HCT116 (cell line): ENCODE data around the gene EDN2. TPM values are rescaled to one million over a fixed set of nuclear protein-coding genes. Genes with fewer than 3 reads are reported as not detected.

Source experiments
- ATAC-seq: fragments of 200-7000 bp; cut with Tn5 transposase; 2 replicates; pipeline ENCODE4 v1.9.1; 2020; ENCODE audit warnings: mild to moderate bottlenecking, moderate library complexity
- BruUV-seq: library from RNA; stranded (reverse); fragments of 400-500 nt; replicated peaks from 2 replicates; lab custom pipeline; 2021; lab: Mats Ljungman, UMichigan
- CTCF ChIA-PET: fragments of 300-600 bp; sonication (Branson Sonifier 250); formaldehyde crosslinking; loops from one replicate; lab custom pipeline; 2021; ENCODE audit warnings: antibody characterized with exemption; lab: Charles Lee
- POLR2A ChIA-PET: fragments of 300-600, 350-600 bp; sonication (Branson Sonifier 250); formaldehyde crosslinking; loops from one replicate; lab custom pipeline; 2021; ENCODE audit warnings: antibody characterized with exemption; lab: Charles Lee
- RAD21 ChIA-PET, 2 experiments: fragments of 300-600 bp; sonication (Branson Sonifier 250); formaldehyde crosslinking; loops; one replicate each; lab custom pipeline; 2023; ENCODE audit warnings: low total read pairs in 2 of 2; ENCODE audit not compliant: uncharacterized antibody in 2 of 2, unreplicated experiment in 2 of 2, low non-redundant PET in 1 of 2; lab: Charles Lee
- DNase-seq: peaks from one replicate; pipeline ENCODE4 v3.0.0-alpha.2; 2010; ENCODE audit warnings: low read depth, low spot score
- H2AFZ ChIP-seq: fragments of 200-600 bp; shearing (Covaris generic), sonication (generic); 2 replicates; pipeline ENCODE4 v1.6.1; 2017; ENCODE audit warnings: low read depth, mixed run types, mixed read lengths, antibody characterized with exemption, low read length; ENCODE audit not compliant: poor library complexity, severe bottlenecking
- H3K27ac ChIP-seq: 2 replicates; pipeline ENCODE4 v1.5.1; 2012; ENCODE audit warnings: low read depth, low read length
- H3K27me3 ChIP-seq: fragments of 200-600 bp; sonication (generic); 2 replicates; pipeline ENCODE4 v1.6.1; 2016; ENCODE audit warnings: mixed run types, low read length, mixed read lengths; ENCODE audit not compliant: insufficient read depth
- H3K36me3 ChIP-seq, 2 experiments: fragments of 200-500 bp in 1 of 2; fragments of 200-600 bp in 1 of 2; sonication (Bioruptor generic) in 1 of 2; sonication (generic) in 1 of 2; 2 replicates each; pipeline versions ENCODE4 v1.5.1 to v1.6.1; 2014 to 2016; ENCODE audit warnings: low read length in 2 of 2, inconsistent platforms in 1 of 2, mixed read lengths in 1 of 2, mixed run types in 1 of 2; ENCODE audit not compliant: insufficient read depth in 2 of 2, control insufficient read depth in 1 of 2
- H3K4me1 ChIP-seq, 2 experiments: fragments of 200-600 bp in 1 of 2; sonication (generic) in 1 of 2; 2 replicates each; pipeline versions ENCODE4 v1.5.1 to v1.6.1; 2012 to 2017; ENCODE audit warnings: low read length in 2 of 2, inconsistent platforms in 1 of 2, mild to moderate bottlenecking in 1 of 2, mixed read lengths in 1 of 2, mixed run types in 1 of 2, moderate library complexity in 1 of 2; ENCODE audit not compliant: insufficient read depth in 2 of 2, control insufficient read depth in 1 of 2
- H3K4me2 ChIP-seq: fragments of 200-600 bp; sonication (generic); 2 replicates; pipeline ENCODE4 v1.6.1; 2017; ENCODE audit warnings: mixed run types, low read length, mixed read lengths
- H3K4me3 ChIP-seq, 2 experiments: fragments of 200-600 bp in 1 of 2; sonication (generic) in 1 of 2; replicated peaks in 1 of 2; 2 replicates each; pipeline ENCODE4 v1.5.1; 2011 to 2016; ENCODE audit warnings: low read length in 2 of 2, control low read depth in 1 of 2, low read depth in 1 of 2, mild to moderate bottlenecking in 1 of 2, mixed read lengths in 1 of 2, mixed run types in 1 of 2
- H3K79me2 ChIP-seq: fragments of 200-600 bp; sonication (generic); 2 replicates; pipeline ENCODE4 v1.6.1; 2017; ENCODE audit warnings: mild to moderate bottlenecking, mixed run types, low read length, moderate library complexity, mixed read lengths; ENCODE audit not compliant: insufficient read depth
- H3K9ac ChIP-seq: fragments of 200-600 bp; sonication (generic); 2 replicates; pipeline ENCODE4 v1.6.1; 2016; ENCODE audit warnings: low read length, mixed read lengths
- H3K9me2 ChIP-seq: fragments of 200-600 bp; sonication (generic), shearing (Covaris generic); 2 replicates; pipeline ENCODE4 v1.6.1; 2017; ENCODE audit warnings: mixed run types, mild to moderate bottlenecking, moderate library complexity; ENCODE audit not compliant: insufficient read depth
- H3K9me3 ChIP-seq, 2 experiments: fragments of 200-500 bp in 1 of 2; fragments of 200-600 bp in 1 of 2; sonication (Bioruptor generic) in 1 of 2; sonication (generic) in 1 of 2; 2 replicates each; pipeline ENCODE4 v1.6.1; 2014 to 2017; ENCODE audit warnings: low read length in 2 of 2, mixed read lengths in 2 of 2, inconsistent platforms in 1 of 2, low read depth in 1 of 2, mild to moderate bottlenecking in 1 of 2, mixed run types in 1 of 2, moderate library complexity in 1 of 2; ENCODE audit not compliant: control insufficient read depth in 1 of 2, insufficient read depth in 1 of 2
- H4K20me1 ChIP-seq: fragments of 200-600 bp; sonication (generic), shearing (Covaris generic); 2 replicates; pipeline ENCODE4 v1.6.1; 2017; ENCODE audit warnings: mixed run types, mild to moderate bottlenecking, moderate library complexity; ENCODE audit not compliant: insufficient read depth
- ELF1 ChIP-seq: IDR thresholded peaks from 2 replicates; pipeline ENCODE4 v1.6.1; 2012; ENCODE audit warnings: low read depth, borderline replicate concordance
- FOSL1 ChIP-seq: IDR thresholded peaks from 2 replicates; pipeline ENCODE4 v1.6.1; 2012; ENCODE audit warnings: low read depth
- POLR2A ChIP-seq: IDR thresholded peaks from 2 replicates; pipeline ENCODE4 v1.7.0; 2011; ENCODE audit warnings: borderline replicate concordance; ENCODE audit not compliant: insufficient read depth, insufficient read length; ENCODE audit errors: extremely low read depth
- RAD21 ChIP-seq: IDR thresholded peaks from 2 replicates; pipeline ENCODE4 v1.6.1; 2012; ENCODE audit warnings: low read depth, mild to moderate bottlenecking
- YY1 ChIP-seq: IDR thresholded peaks from 2 replicates; pipeline ENCODE4 v1.6.1; 2011; ENCODE audit warnings: low read length, low read depth, moderate library complexity, mild to moderate bottlenecking; ENCODE audit not compliant: insufficient replicate concordance; ENCODE audit errors: extremely low read depth
- ZFX ChIP-seq: fragments of 450-650 bp; IDR thresholded peaks from 2 replicates; pipeline ENCODE4 v1.6.1; 2017
- intact Hi-C: fragments of 100-400 bp; cut with micrococcal nuclease; formaldehyde crosslinking; loops from 2 replicates; pipeline ENCODE4 v1.10.0; 2022
- total RNA-seq: library from RNA; stranded (reverse); gene quantifications from one replicate; pipeline ENCODE4 v1.2.1, GENCODE V29; 2021; ENCODE audit not compliant: unreplicated experiment
- TF ChIP-seq, protein P1 (sequence below), 3 experiments: fragments of 200-600 bp in 1 of 3; sonication (generic) in 1 of 3; IDR thresholded peaks in 2 of 3; conservative IDR thresholded peaks in 1 of 3; 2 replicates each; pipeline ENCODE4 v1.5.1; 2012 to 2017; ENCODE audit warnings: low read depth in 2 of 3, low read length in 2 of 3, antibody characterized with exemption in 1 of 3, borderline replicate concordance in 1 of 3, control low read depth in 1 of 3, mild to moderate bottlenecking in 1 of 3, mixed read lengths in 1 of 3, mixed run types in 1 of 3, moderate library complexity in 1 of 3; ENCODE audit not compliant: insufficient read depth in 1 of 3

Gene EDN2
- total RNA-seq, 1 experiment from 2014 or later, result not detected

GRCh38 chr1:41493626-41494350 lies 9.3 kb upstream of the EDN2 start:
- DNase-seq, result no peak
- intact Hi-C loops, result loop anchor here (5.0 kb wide), 1 partner anchor 226 kb away; no protein-coding TSS in a partner anchor
- ChIA-PET RAD21 (no interaction called here), CTCF (interaction anchor here (1.0 to 3.7 kb wide), 6 partner anchors 10 to 211 kb away, joined by 3 to 27 read pairs (median 4); partner anchors contain the start of gene EDN2), POLR2A (interaction anchor here (1.3 kb wide), 1 partner anchor 10 kb away, joined by 3 read pairs; the partner anchor contains the start of gene EDN2)
- Histone ChIP-seq H3K9ac (no peak overlapping the region), H3K36me3 (no peaks in the 10 kb centered on the region), H4K20me1 (no peaks in the 10 kb centered on the region), H3K9me2 (no peaks in the 10 kb centered on the region), H3K4me1 (peaks cover 45 to 84% of the 10 kb centered on the region in 2 experiments), H3K27me3 (no peaks in the 10 kb centered on the region)
- no TSS peak for BruUV-seq
- no peak for TF ChIP-seq POLR2A
- TF ChIP-seq ELF1, result no peak
- TF ChIP-seq RAD21, result no peak
- no peak for TF ChIP-seq FOSL1
- TF ChIP-seq, protein P1, sequence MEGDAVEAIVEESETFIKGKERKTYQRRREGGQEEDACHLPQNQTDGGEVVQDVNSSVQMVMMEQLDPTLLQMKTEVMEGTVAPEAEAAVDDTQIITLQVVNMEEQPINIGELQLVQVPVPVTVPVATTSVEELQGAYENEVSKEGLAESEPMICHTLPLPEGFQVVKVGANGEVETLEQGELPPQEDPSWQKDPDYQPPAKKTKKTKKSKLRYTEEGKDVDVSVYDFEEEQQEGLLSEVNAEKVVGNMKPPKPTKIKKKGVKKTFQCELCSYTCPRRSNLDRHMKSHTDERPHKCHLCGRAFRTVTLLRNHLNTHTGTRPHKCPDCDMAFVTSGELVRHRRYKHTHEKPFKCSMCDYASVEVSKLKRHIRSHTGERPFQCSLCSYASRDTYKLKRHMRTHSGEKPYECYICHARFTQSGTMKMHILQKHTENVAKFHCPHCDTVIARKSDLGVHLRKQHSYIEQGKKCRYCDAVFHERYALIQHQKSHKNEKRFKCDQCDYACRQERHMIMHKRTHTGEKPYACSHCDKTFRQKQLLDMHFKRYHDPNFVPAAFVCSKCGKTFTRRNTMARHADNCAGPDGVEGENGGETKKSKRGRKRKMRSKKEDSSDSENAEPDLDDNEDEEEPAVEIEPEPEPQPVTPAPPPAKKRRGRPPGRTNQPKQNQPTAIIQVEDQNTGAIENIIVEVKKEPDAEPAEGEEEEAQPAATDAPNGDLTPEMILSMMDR (IDR thresholded peaks at IDR 0.05 in 2 of 3, conservative IDR thresholded peaks at IDR 0.05 in 1 of 3; ENCODE audit: borderline replicate concordance in 1 of 3, insufficient read depth in 1 of 3, low read depth in 2 of 3, low read length in 2 of 3), result no peak
- TF ChIP-seq, all 23 proteins: peak for 0
- no peak overlapping the region for H2AFZ ChIP-seq
- peak overlapping the region; percentile 21; the same call in 1 of the 2 replicates for H3K27ac ChIP-seq
- H3K9me3 ChIP-seq, result no peaks in the 10 kb centered on the region
- H3K79me2 ChIP-seq, result no peaks in the 10 kb centered on the region
- H3K4me3 ChIP-seq, result no peak overlapping the region
- ATAC-seq, result no peak
- H3K4me2 ChIP-seq, result no peak overlapping the region

DNA sequence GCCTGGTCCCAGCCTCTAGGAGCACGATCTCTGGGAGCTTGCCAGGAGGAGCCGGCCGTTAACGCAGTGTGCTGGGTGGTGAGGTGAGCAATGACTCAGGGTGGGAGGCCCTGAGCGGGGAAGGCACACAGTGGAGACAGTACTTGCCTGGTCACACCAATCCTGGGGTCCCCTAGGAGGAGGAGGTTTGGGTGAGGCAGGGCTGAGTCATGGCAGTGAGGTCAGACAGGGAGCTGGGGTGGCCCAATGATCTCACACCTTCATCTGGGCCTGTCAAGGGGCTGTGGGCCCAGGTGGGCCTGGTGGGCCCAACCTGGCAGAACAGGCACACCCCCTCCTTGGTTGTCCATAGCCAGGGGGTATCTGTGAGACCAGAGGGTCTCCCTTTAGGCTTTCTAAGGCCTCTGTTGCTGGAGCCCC lies 8.6 kb upstream of the EDN2 start:
- RAD21 ChIA-PET, result no interaction called here
- CTCF ChIA-PET, result interaction anchor here (1.0 to 3.7 kb wide), 6 partner anchors 10 to 210 kb away, joined by 3 to 27 read pairs (median 4); partner anchors contain the start of gene EDN2
- intact Hi-C loops, result loop anchor here (5.0 kb wide), 1 partner anchor 226 kb away; no protein-coding TSS in a partner anchor
- H3K4me1 ChIP-seq, result peaks cover 38 to 77% of the 10 kb centered on the region in 2 experiments
- POLR2A ChIA-PET, result interaction anchor here (1.3 kb wide), 1 partner anchor 9 kb away, joined by 3 read pairs; the partner anchor contains the start of gene EDN2
- TF ChIP-seq YY1 (no peak), ZFX (0 out of 2 replicates have a peak, but pooled peaks have one; percentile 22)
- peak; percentile 59 for DNase-seq
- H3K79me2 ChIP-seq, result no peaks in the 10 kb centered on the region
- no peaks in the 10 kb centered on the region for H3K9me2 ChIP-seq
- 0 out of 2 replicates have a peak overlapping the region, but pooled peaks have one; percentile 14 for H3K9ac ChIP-seq
- peak; percentile 41 for ATAC-seq
- no peaks in the 10 kb centered on the region for H3K27me3 ChIP-seq
- peak overlapping the region; percentile 40 for H2AFZ ChIP-seq
- no peaks in the 10 kb centered on the region for H4K20me1 ChIP-seq
- no peak overlapping the region for H3K4me3 ChIP-seq
- no TSS peak for BruUV-seq
- H3K9me3 ChIP-seq, result no peaks in the 10 kb centered on the region
- H3K27ac ChIP-seq, result peak overlapping the region; percentile 21; the same call in 1 of the 2 replicates
- no peaks in the 10 kb centered on the region for H3K36me3 ChIP-seq
- peak overlapping the region; percentile 61 for H3K4me2 ChIP-seq
